Coronary artery (tissue), 2 donors: ENCODE data around the gene CDC34.
A peak's percentile ranks its signal among the peaks of the same experiment; 100 is the strongest.

Experiments used
- DNase-seq: peaks from one replicate; pipeline ENCODE4 v3.0.0-alpha.2; 2017; ENCODE audit warnings: low spot score
- H3K27ac ChIP-seq, 2 donors: fragments of 200-600 bp; sonication (generic); one replicate each; pipeline ENCODE4 v1.5.1; 2016 to 2019
- H3K4me3 ChIP-seq: fragments of 200-600 bp; sonication (generic); 2 replicates; pipeline ENCODE4 v1.5.1; 2016; ENCODE audit warnings: mild to moderate bottlenecking, moderate library complexity
- CTCF ChIP-seq: fragments of 200-600 bp; sonication (generic); IDR thresholded peaks from one replicate; pipeline ENCODE4 v1.5.1; 2019; ENCODE audit warnings: antibody characterized with exemption

The CDC34 gene

GRCh38 chr19:547836-548720 lies 16.5 kb downstream of the CDC34 start:
- Histone ChIP-seq H3K4me3 (no peak overlapping the region), H3K27ac (no peak overlapping the region)
- no peak for TF ChIP-seq CTCF
- DNase-seq: no peak

- no peak for TF ChIP-seq CTCF
- Histone ChIP-seq H3K4me3 (no peak overlapping the region), H3K27ac (no peak overlapping the region)
- no peak for DNase-seq
Measured at GRCh38 chr19:548886-549830, 17.6 kb downstream of the CDC34 start.

GRCh38 chr19:554817-555216 lies 23.3 kb downstream of the CDC34 start:
- no peak for TF ChIP-seq CTCF
- no peak for DNase-seq
- Histone ChIP-seq H3K4me3 (no peak overlapping the region), H3K27ac (no peak overlapping the region)

- DNase-seq: no peak
- H3K27ac ChIP-seq: no peak overlapping the region
- TF ChIP-seq CTCF: no peak
- H3K4me3 ChIP-seq: no peak overlapping the region
Measured at GRCh38 chr19:555474-555808, 23.9 kb downstream of the CDC34 start.

GRCh38 chr19:556611-557382 lies 25.2 kb downstream of the CDC34 start:
- peak overlapping the region in 1 of 2 donors; percentile 16 for H3K27ac ChIP-seq
- no peak overlapping the region for H3K4me3 ChIP-seq
- DNase-seq: no peak
- no peak for TF ChIP-seq CTCF

- no peak for DNase-seq
- TF ChIP-seq CTCF: no peak
- H3K4me3 ChIP-seq: no peak overlapping the region
- no peak overlapping the region for H3K27ac ChIP-seq
Measured at GRCh38 chr19:558770-559439, 27.3 kb downstream of the CDC34 start.
